Suprapubic skin (tissue), 4 donors: ENCODE measurements around the gene TBC1D5. TPM values are rescaled to one million over a fixed set of nuclear protein-coding genes. Genes with fewer than 3 reads are reported as not detected.

Source experiments
- DNase-seq, 2 donors: peaks; one replicate each; pipeline ENCODE4 v3.0.0-alpha.2; 2019; ENCODE audit warnings: low spot score in 2 of 2
- H3K27ac ChIP-seq: fragments of 200-600 bp; sonication (generic); one replicate; pipeline ENCODE4 v1.5.1; 2019
- H3K27me3 ChIP-seq: fragments of 200-600 bp; sonication (generic); one replicate; pipeline ENCODE4 v1.5.1; 2019
- H3K36me3 ChIP-seq: fragments of 200-600 bp; sonication (generic); one replicate; pipeline ENCODE4 v1.5.1; 2019
- H3K4me1 ChIP-seq: fragments of 200-600 bp; sonication (generic); one replicate; pipeline ENCODE4 v1.5.1; 2019
- H3K4me3 ChIP-seq: fragments of 200-600 bp; sonication (generic); one replicate; pipeline ENCODE4 v1.5.1; 2019; ENCODE audit warnings: mild to moderate bottlenecking
- H3K9me3 ChIP-seq: fragments of 200-600 bp; sonication (generic); one replicate; pipeline ENCODE4 v1.5.1; 2019
- CTCF ChIP-seq, 2 donors: fragments of 200-600 bp in 1 of 2; fragments of 450-650 bp in 1 of 2; sonication (generic) in 1 of 2; IDR thresholded peaks; one replicate each; pipeline ENCODE4 v1.5.1; 2016 to 2019; ENCODE audit warnings: antibody characterized with exemption in 2 of 2, mild to moderate bottlenecking in 1 of 2, moderate library complexity in 1 of 2
- EP300 ChIP-seq: sonication (generic); formaldehyde crosslinking; IDR thresholded peaks from one replicate; pipeline ENCODE4 v1.6.1; 2017; ENCODE audit warnings: antibody characterized with exemption
- POLR2A ChIP-seq, 2 donors: fragments of 450-650 bp; IDR thresholded peaks; one replicate each; pipeline ENCODE4 v1.6.1; 2017; ENCODE audit warnings: antibody characterized with exemption in 2 of 2, mild to moderate bottlenecking in 2 of 2, moderate library complexity in 2 of 2
- POLR2AphosphoS5 ChIP-seq, 3 donors: sonication (generic); formaldehyde crosslinking; IDR thresholded peaks; one replicate each; pipeline ENCODE4 v1.6.1; 2017; ENCODE audit warnings: antibody characterized with exemption in 3 of 3
- WGBS: methylation state at CpG from one replicate; pipeline ENCODE4 v1.1.5; 2018; 5-methylcytosine and 5-hydroxymethylcytosine counted together
- total RNA-seq, 4 donors: library from RNA; depleted of rRNA; stranded (reverse); fragments of >200 nt; gene quantifications; one replicate each; pipeline ENCODE4 v1.1.0, GENCODE V29; 2016

The TBC1D5 gene
- total RNA-seq, 4 donors from 2014 or later: 66.4 to 98.5 (median 79.9) TPM

DNA sequence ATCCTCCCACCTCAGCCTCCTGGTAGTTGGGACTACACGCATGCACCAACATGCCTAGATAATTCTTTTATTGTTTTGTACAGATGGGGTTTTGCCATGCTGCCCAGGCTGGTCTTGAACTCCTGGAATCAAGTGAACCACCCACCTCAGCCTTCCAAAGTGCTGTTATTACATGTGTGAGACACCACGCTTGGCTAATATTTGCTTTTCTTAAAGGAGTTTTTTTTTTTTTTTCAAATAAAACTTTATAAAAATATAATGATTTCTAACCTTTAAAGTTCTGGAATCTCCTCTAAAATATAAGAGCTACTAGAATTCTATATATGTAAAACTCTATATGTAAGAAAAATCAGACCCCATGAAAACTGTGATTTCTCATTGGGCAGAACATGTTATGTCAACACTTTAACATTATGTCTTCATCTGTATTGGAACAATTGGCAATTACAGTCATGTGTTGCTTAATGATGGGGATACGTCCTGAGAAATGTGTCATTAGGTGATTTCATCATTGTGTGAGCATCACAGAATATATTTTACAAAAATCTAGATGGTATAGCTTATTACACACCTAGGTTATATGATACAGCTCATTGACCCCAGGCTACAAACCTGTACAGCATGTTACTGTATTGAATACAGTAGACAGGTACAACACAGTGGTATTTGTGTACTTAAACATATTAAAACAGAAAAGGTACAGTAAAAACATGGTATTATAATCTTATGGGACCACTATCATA lies 480.6 kb downstream of the TBC1D5 start:
- 87% methylated on average over 3 of the region's 3 CpGs for WGBS
- TF ChIP-seq CTCF (IDR thresholded peaks at IDR 0.05) (no peak), POLR2A (IDR thresholded peaks at IDR 0.05) (no peak), POLR2AphosphoS5 (IDR thresholded peaks at IDR 0.05) (no peak), EP300 (no peak)
- H3K36me3 ChIP-seq: no peaks in the 10 kb centered on the region
- H3K27me3 ChIP-seq: no peaks in the 10 kb centered on the region
- no peaks in the 10 kb centered on the region for H3K4me1 ChIP-seq
- H3K9me3 ChIP-seq: no peaks in the 10 kb centered on the region
- no peak overlapping the region for H3K27ac ChIP-seq
- no peak overlapping the region for H3K4me3 ChIP-seq
- DNase-seq: no peak

- no peaks in the 10 kb centered on the region for H3K27me3 ChIP-seq
- no peak for TF ChIP-seq POLR2AphosphoS5 (IDR thresholded peaks at IDR 0.05)
- TF ChIP-seq EP300: no peak
- TF ChIP-seq CTCF (IDR thresholded peaks at IDR 0.05): no peak
- TF ChIP-seq POLR2A (IDR thresholded peaks at IDR 0.05): no peak
- H3K27ac ChIP-seq: no peak overlapping the region
- no peak overlapping the region for H3K4me3 ChIP-seq
- H3K9me3 ChIP-seq: no peaks in the 10 kb centered on the region
- no peaks in the 10 kb centered on the region for H3K36me3 ChIP-seq
- no peaks in the 10 kb centered on the region for H3K4me1 ChIP-seq
- no peak for DNase-seq
Measured at GRCh38 chr3:17260257-17260656, 482.2 kb downstream of the TBC1D5 start.

GRCh38 chr3:17259685-17260084 lies 482.7 kb downstream of the TBC1D5 start:
- H3K36me3 ChIP-seq: no peaks in the 10 kb centered on the region
- H3K4me1 ChIP-seq: no peaks in the 10 kb centered on the region
- no peak for TF ChIP-seq POLR2A (IDR thresholded peaks at IDR 0.05)
- no peak for TF ChIP-seq EP300
- no peak for TF ChIP-seq POLR2AphosphoS5 (IDR thresholded peaks at IDR 0.05)
- no peak for TF ChIP-seq CTCF (IDR thresholded peaks at IDR 0.05)
- no peaks in the 10 kb centered on the region for H3K9me3 ChIP-seq
- H3K27me3 ChIP-seq: no peaks in the 10 kb centered on the region
- no peak for DNase-seq
- H3K27ac ChIP-seq: no peak overlapping the region
- 85% methylated on average over 5 of the region's 5 CpGs for WGBS
- no peak overlapping the region for H3K4me3 ChIP-seq

DNA sequence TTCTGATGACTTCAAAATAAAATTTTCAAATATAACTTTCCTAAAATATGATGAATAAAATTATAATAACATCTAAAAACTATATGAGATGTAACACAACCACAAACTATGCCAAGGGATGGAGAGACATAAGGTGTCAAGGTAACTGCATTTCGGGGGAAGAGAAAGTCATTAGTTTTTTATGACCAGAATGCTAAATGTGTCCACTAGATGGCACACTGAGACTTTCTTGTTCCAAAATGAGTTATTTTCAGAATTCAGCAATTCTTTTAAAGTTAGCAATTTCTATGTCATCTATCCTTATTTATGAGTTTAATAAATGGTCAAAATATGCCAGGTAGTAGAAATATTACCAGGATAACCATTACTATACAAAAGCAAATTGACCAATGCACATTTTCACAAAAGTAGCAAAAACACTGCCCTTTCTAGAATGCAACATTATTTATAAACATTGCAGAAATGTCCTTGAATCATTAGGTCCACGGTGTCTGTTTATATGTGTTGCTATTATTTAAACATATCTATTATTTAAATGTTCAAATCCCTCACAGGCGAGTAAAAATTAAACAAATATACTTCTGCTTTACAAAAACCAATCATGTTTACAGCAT lies 483.5 kb downstream of the TBC1D5 start:
- DNase-seq: no peak
- Histone ChIP-seq H3K27me3 (no peaks in the 10 kb centered on the region), H3K36me3 (no peaks in the 10 kb centered on the region), H3K4me1 (no peaks in the 10 kb centered on the region), H3K27ac (no peak overlapping the region), H3K4me3 (no peak overlapping the region), H3K9me3 (no peaks in the 10 kb centered on the region)
- 41% methylated on average over 3 of the region's 3 CpGs for WGBS
- TF ChIP-seq POLR2AphosphoS5 (IDR thresholded peaks at IDR 0.05): no peak
- TF ChIP-seq CTCF (IDR thresholded peaks at IDR 0.05): peak; percentile 49 to 55

- TF ChIP-seq POLR2AphosphoS5 (IDR thresholded peaks at IDR 0.05): no peak
- no peak for TF ChIP-seq EP300
- no peak for TF ChIP-seq POLR2A (IDR thresholded peaks at IDR 0.05)
- no peak for TF ChIP-seq CTCF (IDR thresholded peaks at IDR 0.05)
- H3K9me3 ChIP-seq: no peaks in the 10 kb centered on the region
- no peaks in the 10 kb centered on the region for H3K36me3 ChIP-seq
- H3K4me3 ChIP-seq: no peak overlapping the region
- no peaks in the 10 kb centered on the region for H3K4me1 ChIP-seq
- no peak overlapping the region for H3K27ac ChIP-seq
- no peak for DNase-seq
- no peaks in the 10 kb centered on the region for H3K27me3 ChIP-seq
Measured at GRCh38 chr3:17257269-17257668, 485.2 kb downstream of the TBC1D5 start.
